ENCODE results near the gene SOX12. TPM values are rescaled to one million over a fixed set of nuclear protein-coding genes. Genes with fewer than 3 reads are reported as not detected.
"Not testable (repeated sequence)": the region's sequence is repeated elsewhere in the genome, so short reads cannot be mapped to it uniquely, and the experiment has no call there.

SOX12 gene
- total RNA-seq, 1 donor from 2014 or later: 10.2 TPM

DNA sequence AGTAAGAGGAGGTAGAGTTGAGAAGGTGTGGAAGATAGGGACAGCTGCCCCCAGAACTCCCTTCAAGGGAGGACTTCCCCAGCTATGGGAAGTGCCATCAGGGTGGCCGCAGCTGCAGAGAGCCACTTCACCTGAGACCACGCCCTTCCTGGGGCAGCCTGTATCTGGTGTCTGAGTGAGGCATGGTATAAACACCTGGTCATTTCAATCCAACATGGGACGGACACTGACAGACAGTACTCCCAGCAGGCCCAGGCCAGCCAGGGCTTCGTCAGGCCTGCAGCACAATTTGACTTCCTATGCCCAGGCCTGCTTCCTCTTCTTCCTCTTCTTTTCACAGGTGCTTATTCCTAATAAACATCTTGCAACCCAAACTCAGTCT lies 4.5 kb downstream of the SOX12 start:
- H3K27me3 ChIP-seq (ENCODE audit: control insufficient read depth, insufficient read depth, low read length): no peaks in the 10 kb centered on the region
- TF ChIP-seq, protein P1, sequence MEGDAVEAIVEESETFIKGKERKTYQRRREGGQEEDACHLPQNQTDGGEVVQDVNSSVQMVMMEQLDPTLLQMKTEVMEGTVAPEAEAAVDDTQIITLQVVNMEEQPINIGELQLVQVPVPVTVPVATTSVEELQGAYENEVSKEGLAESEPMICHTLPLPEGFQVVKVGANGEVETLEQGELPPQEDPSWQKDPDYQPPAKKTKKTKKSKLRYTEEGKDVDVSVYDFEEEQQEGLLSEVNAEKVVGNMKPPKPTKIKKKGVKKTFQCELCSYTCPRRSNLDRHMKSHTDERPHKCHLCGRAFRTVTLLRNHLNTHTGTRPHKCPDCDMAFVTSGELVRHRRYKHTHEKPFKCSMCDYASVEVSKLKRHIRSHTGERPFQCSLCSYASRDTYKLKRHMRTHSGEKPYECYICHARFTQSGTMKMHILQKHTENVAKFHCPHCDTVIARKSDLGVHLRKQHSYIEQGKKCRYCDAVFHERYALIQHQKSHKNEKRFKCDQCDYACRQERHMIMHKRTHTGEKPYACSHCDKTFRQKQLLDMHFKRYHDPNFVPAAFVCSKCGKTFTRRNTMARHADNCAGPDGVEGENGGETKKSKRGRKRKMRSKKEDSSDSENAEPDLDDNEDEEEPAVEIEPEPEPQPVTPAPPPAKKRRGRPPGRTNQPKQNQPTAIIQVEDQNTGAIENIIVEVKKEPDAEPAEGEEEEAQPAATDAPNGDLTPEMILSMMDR (IDR thresholded peaks at IDR 0.05; ENCODE audit: insufficient read depth, low read length, poor library complexity, severe bottlenecking): no peak
- DNase-seq (ENCODE audit: low read depth): no peak
- no peak overlapping the region for H3K4me3 ChIP-seq (ENCODE audit: low read depth, low read length)
- H3K36me3 ChIP-seq (ENCODE audit: control insufficient read depth, insufficient read depth, low read length): no peaks in the 10 kb centered on the region

DNA sequence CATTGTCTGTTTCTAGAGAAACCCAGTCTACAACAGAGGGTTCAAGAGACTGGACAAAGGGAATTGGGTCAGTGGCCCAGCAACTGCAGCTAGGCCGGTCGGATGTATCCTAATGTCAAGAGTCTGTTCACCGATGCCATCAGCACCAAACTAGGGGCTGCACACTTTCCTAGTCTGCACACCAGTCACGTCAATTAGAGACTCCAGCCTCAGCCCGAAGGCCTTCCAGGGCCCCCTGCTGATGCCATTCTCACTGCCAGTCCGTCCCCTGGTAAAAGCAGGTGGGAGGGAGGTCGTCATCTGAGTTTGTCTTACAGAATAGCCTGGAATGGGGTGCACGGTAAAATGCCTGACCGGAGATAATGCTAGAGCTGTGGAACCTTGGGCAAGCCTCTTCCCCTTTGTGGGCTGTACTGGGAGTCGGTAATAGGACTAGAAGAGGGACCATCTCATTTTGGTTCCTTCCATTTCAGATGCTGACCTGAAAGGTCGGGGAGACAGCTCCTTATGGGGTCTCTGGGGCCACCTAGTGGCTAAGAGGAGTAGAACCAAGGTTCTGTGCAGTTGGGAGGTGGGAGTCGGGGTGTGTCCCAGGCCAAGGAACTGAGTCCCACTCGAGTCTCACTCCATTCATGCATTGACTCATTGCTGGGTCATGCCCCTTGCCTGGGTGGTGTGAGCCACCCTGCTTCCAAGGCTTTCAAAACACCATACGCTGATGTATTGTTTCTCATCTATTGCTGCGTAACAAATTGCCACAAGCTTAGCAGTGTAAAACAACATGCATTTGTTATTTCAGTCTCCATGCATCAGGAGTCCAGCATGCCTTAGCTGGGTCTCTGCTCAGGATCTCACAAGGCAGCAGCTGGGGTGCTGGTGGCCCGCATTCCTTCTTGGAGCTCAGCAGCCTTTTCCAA lies 5.1 kb downstream of the SOX12 start:
- DNase-seq (ENCODE audit: low read depth): no peak
- Histone ChIP-seq H3K27me3 (ENCODE audit: control insufficient read depth, insufficient read depth, low read length) (no peaks in the 10 kb centered on the region), H3K4me3 (ENCODE audit: low read depth, low read length) (no peak overlapping the region), H3K36me3 (ENCODE audit: control insufficient read depth, insufficient read depth, low read length) (no peaks in the 10 kb centered on the region)
- TF ChIP-seq, protein P1 (IDR thresholded peaks at IDR 0.05; ENCODE audit: insufficient read depth, low read length, poor library complexity, severe bottlenecking): peak; percentile 90

DNA sequence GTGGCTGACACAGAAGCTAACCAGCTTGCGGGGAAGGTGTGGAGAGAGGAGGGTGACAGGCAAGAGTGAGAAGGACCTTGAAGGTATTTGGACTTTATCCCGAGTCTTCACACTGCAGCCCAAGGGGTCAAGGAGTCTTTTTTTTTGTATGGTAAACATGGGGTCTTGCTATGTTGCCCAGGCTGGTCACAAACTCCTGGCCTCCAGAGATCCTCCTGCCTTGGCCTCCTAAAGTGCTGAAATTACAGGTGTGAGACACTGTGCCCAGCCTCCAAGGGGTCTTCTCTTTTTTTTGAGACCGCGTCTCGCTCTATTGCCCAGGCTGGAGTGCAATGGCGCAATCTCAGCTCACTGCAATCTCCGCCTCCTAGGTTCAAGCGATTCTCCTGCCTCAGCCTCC lies 9.2 kb downstream of the SOX12 start:
- TF ChIP-seq, protein P1 (IDR thresholded peaks at IDR 0.05; ENCODE audit: insufficient read depth, low read length, poor library complexity, severe bottlenecking): no peak
- no peaks in the 10 kb centered on the region for H3K27me3 ChIP-seq (ENCODE audit: control insufficient read depth, insufficient read depth, low read length)
- no peak for DNase-seq (ENCODE audit: low read depth)
- no peaks in the 10 kb centered on the region for H3K36me3 ChIP-seq (ENCODE audit: control insufficient read depth, insufficient read depth, low read length)
- H3K4me3 ChIP-seq (ENCODE audit: low read depth, low read length): no peak overlapping the region

DNA sequence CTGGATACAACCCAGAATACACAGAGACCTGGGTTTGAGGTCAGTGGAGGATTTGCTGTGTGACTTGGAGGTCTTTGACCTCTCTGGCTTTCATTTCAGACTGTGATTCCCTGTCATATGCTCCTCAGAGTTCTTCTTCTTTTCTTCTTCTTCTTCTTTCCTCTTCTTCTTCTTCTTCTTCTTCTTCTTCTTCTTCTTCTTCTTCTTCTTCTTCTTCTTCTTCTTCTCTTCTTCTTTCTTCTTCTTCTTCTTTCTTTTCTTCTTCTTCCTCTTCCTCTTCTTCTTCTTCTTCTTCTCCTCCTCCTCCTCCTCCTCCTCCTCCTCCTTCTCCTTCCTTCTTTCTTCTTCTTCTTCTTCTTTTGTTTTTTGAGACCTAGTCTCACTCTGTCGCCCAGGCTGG lies 10.7 kb downstream of the SOX12 start:
- not testable (repeated sequence) for H3K27me3 ChIP-seq (ENCODE audit: control insufficient read depth, insufficient read depth, low read length); H3K4me3 ChIP-seq (ENCODE audit: low read depth, low read length); DNase-seq (ENCODE audit: low read depth); H3K36me3 ChIP-seq (ENCODE audit: control insufficient read depth, insufficient read depth, low read length)

DNA sequence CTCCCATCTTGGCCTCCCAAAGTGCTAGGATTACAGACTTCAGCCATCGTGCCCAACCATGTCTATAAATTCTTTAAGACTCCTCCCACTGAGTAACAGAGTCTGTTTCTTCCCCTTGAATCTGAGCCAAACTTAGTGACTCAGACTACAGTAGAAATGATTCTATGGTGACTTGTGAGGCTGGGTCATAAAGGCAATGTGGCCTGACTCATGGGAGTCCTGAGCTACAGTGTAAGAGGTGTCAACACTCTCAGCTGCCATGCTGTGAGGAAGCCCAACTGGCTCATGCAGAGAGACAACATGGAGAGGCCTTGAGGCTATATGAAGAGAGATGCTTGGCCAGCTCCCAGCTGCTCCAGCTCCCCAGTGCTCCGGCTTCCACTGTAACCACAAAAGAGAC lies 16.3 kb downstream of the SOX12 start:
- no peaks in the 10 kb centered on the region for H3K36me3 ChIP-seq (ENCODE audit: control insufficient read depth, insufficient read depth, low read length)
- H3K4me3 ChIP-seq (ENCODE audit: low read depth, low read length): no peak overlapping the region
- no peak for DNase-seq (ENCODE audit: low read depth)
- TF ChIP-seq, protein P1 (IDR thresholded peaks at IDR 0.05; ENCODE audit: insufficient read depth, low read length, poor library complexity, severe bottlenecking): no peak
- H3K27me3 ChIP-seq (ENCODE audit: control insufficient read depth, insufficient read depth, low read length): no peaks in the 10 kb centered on the region

DNA sequence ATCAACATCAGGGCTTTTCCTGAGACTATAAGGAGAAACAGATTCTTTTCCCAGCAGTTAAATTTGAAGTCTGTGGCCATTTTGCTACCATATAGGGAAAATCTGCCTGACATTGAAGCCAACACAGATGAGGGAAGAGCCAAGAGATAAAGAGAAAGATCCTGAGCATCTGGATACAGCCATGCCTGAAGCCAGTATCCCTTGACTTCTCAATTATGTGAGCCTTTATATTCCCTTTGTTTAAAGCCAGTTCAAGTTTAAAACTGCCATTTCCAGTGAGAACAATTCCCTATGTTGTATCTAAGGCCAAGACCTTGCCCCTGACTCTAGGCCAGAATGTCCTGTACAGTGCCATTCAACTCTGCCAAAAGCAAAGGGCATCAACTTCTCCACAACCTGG lies 17.8 kb downstream of the SOX12 start:
- no peak for DNase-seq (ENCODE audit: low read depth)
- TF ChIP-seq, protein P1 (IDR thresholded peaks at IDR 0.05; ENCODE audit: insufficient read depth, low read length, poor library complexity, severe bottlenecking): no peak
- Histone ChIP-seq H3K4me3 (ENCODE audit: low read depth, low read length) (no peak overlapping the region), H3K36me3 (ENCODE audit: control insufficient read depth, insufficient read depth, low read length) (no peaks in the 10 kb centered on the region), H3K27me3 (ENCODE audit: control insufficient read depth, insufficient read depth, low read length) (no peaks in the 10 kb centered on the region)

All from kidney epithelial cell (primary cell).